ENCODE results near the gene SPATA6L.

The SPATA6L gene

DNA sequence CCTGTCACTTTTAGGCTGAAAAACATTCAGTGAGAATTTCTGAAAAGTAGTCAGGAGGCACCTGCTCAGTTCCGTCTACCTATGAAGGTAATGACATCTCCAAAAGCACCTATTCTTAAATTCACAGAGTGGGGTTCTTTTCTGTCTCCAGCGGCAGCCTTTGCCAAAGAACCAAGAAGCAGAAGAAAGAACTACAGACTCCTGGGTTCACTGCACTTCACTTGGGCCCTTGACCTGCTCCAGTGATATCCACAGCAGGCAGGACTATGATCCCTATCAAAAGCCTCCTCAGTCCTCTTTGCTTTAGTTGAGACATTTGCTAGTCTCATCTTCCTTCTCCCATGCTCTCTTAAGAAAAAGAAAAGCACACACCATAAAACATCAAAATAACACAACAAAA, 23.9 kb downstream of the SPATA6L start:
- Histone ChIP-seq H3K4me3 (ENCODE audit: low read length in 2 of 2) (no peak overlapping the region), H3K4me1 (ENCODE audit: control insufficient read depth in 2 of 2, insufficient read depth in 1 of 2, low read depth in 1 of 2, low read length in 2 of 2) (no peaks in the 10 kb centered on the region), H2AK5ac (ENCODE audit: low read depth, low read length) (no peak overlapping the region), H2BK120ac (ENCODE audit: low read depth, low read length) (no peak overlapping the region), H2BK12ac (ENCODE audit: low read length) (no peak overlapping the region), H3K4me2 (ENCODE audit: insufficient read depth, low read length, poor library complexity, severe bottlenecking) (no peak overlapping the region), H3K27me3 (ENCODE audit: control insufficient read depth in 3 of 3, insufficient read depth in 3 of 3, low read depth in 1 of 3, low read length in 3 of 3) (no peaks in the 10 kb centered on the region), H3K18ac (ENCODE audit: low read length) (no peak overlapping the region), H4K8ac (ENCODE audit: low read depth, low read length) (no peak overlapping the region), H4K91ac (ENCODE audit: low read depth, low read length, poor library complexity) (no peak overlapping the region), H2BK5ac (ENCODE audit: low read length) (no peak overlapping the region), H2BK15ac (ENCODE audit: low read length) (no peak overlapping the region), H3K36me3 (replicated peaks in 1 of 2; ENCODE audit: control insufficient read depth in 2 of 2, insufficient read depth in 2 of 2, low read length in 2 of 2) (no peaks in the 10 kb centered on the region), H3K23ac (ENCODE audit: low read depth, low read length, poor library complexity) (no peak overlapping the region), H3K27ac (replicated peaks; ENCODE audit: low read length) (no peak overlapping the region), H3K4ac (ENCODE audit: low read length) (no peak overlapping the region), H3K9me3 (replicated peaks in 1 of 2; ENCODE audit: control insufficient read depth in 2 of 2, insufficient read depth in 1 of 2, low read depth in 1 of 2, low read length in 2 of 2) (no peaks in the 10 kb centered on the region), H3K79me1 (ENCODE audit: low read depth, low read length) (no peaks in the 10 kb centered on the region), H3K14ac (ENCODE audit: low read length) (no peak overlapping the region), H3K9ac (ENCODE audit: low read depth, low read length, poor library complexity) (no peak overlapping the region), H2AFZ (ENCODE audit: low read length) (no peak overlapping the region)
- no CpG with 5 or more reads among the region's 2 CpGs for WGBS, 2 donors (ENCODE audit: extremely low coverage in 2 of 2, insufficient read length in 2 of 2, insufficient replicate concordance in 1 of 2)
- no peak for DNase-seq (ENCODE audit: low spot score)

- Histone ChIP-seq H3K4me3 (ENCODE audit: low read length in 2 of 2) (no peak overlapping the region), H3K4ac (ENCODE audit: low read length) (no peak overlapping the region), H3K9ac (ENCODE audit: low read depth, low read length, poor library complexity) (no peak overlapping the region), H2BK15ac (ENCODE audit: low read length) (no peak overlapping the region), H3K18ac (ENCODE audit: low read length) (no peak overlapping the region), H4K91ac (ENCODE audit: low read depth, low read length, poor library complexity) (no peak overlapping the region), H3K79me1 (ENCODE audit: low read depth, low read length) (no peaks in the 10 kb centered on the region), H4K8ac (ENCODE audit: low read depth, low read length) (no peak overlapping the region), H2BK120ac (ENCODE audit: low read depth, low read length) (no peak overlapping the region), H2BK5ac (ENCODE audit: low read length) (no peak overlapping the region), H3K4me1 (ENCODE audit: control insufficient read depth in 2 of 2, insufficient read depth in 1 of 2, low read depth in 1 of 2, low read length in 2 of 2) (no peaks in the 10 kb centered on the region), H2AFZ (ENCODE audit: low read length) (no peak overlapping the region), H2BK12ac (ENCODE audit: low read length) (no peak overlapping the region), H3K36me3 (replicated peaks in 1 of 2; ENCODE audit: control insufficient read depth in 2 of 2, insufficient read depth in 2 of 2, low read length in 2 of 2) (no peaks in the 10 kb centered on the region), H3K14ac (ENCODE audit: low read length) (no peak overlapping the region), H3K9me3 (replicated peaks in 1 of 2; ENCODE audit: control insufficient read depth in 2 of 2, insufficient read depth in 1 of 2, low read depth in 1 of 2, low read length in 2 of 2) (no peaks in the 10 kb centered on the region), H3K4me2 (ENCODE audit: insufficient read depth, low read length, poor library complexity, severe bottlenecking) (no peak overlapping the region), H2AK5ac (ENCODE audit: low read depth, low read length) (no peak overlapping the region), H3K27ac (replicated peaks; ENCODE audit: low read length) (no peak overlapping the region), H3K27me3 (ENCODE audit: control insufficient read depth in 3 of 3, insufficient read depth in 3 of 3, low read depth in 1 of 3, low read length in 3 of 3) (no peaks in the 10 kb centered on the region), H3K23ac (ENCODE audit: low read depth, low read length, poor library complexity) (no peak overlapping the region)
- no peak for DNase-seq (ENCODE audit: low spot score)
- WGBS, 2 donors (ENCODE audit: extremely low coverage in 2 of 2, insufficient read length in 2 of 2, insufficient replicate concordance in 1 of 2), result no CpG with 5 or more reads among the region's 2 CpGs
Measured at GRCh38 chr9:4640027-4640426, 26.3 kb downstream of the SPATA6L start.

GRCh38 chr9:4639420-4639819, 26.9 kb downstream of the SPATA6L start:
- no peak overlapping the region for H4K8ac ChIP-seq (ENCODE audit: low read depth, low read length)
- H2AK5ac ChIP-seq (ENCODE audit: low read depth, low read length), result no peak overlapping the region
- no peak overlapping the region for H2BK5ac ChIP-seq (ENCODE audit: low read length)
- H3K18ac ChIP-seq (ENCODE audit: low read length), result no peak overlapping the region
- H3K4ac ChIP-seq (ENCODE audit: low read length), result no peak overlapping the region
- H2AFZ ChIP-seq (ENCODE audit: low read length), result no peak overlapping the region
- H3K4me1 ChIP-seq (ENCODE audit: control insufficient read depth in 2 of 2, insufficient read depth in 1 of 2, low read depth in 1 of 2, low read length in 2 of 2), result no peaks in the 10 kb centered on the region
- H3K4me2 ChIP-seq (ENCODE audit: insufficient read depth, low read length, poor library complexity, severe bottlenecking), result no peak overlapping the region
- no peak overlapping the region for H3K9ac ChIP-seq (ENCODE audit: low read depth, low read length, poor library complexity)
- WGBS, 2 donors (ENCODE audit: extremely low coverage in 2 of 2, insufficient read length in 2 of 2, insufficient replicate concordance in 1 of 2), result no CpG with 5 or more reads among the region's 2 CpGs
- H2BK120ac ChIP-seq (ENCODE audit: low read depth, low read length), result no peak overlapping the region
- no peak overlapping the region for H4K91ac ChIP-seq (ENCODE audit: low read depth, low read length, poor library complexity)
- no peaks in the 10 kb centered on the region for H3K36me3 ChIP-seq (replicated peaks in 1 of 2; ENCODE audit: control insufficient read depth in 2 of 2, insufficient read depth in 2 of 2, low read length in 2 of 2)
- H3K14ac ChIP-seq (ENCODE audit: low read length), result no peak overlapping the region
- no peak overlapping the region for H3K23ac ChIP-seq (ENCODE audit: low read depth, low read length, poor library complexity)
- H2BK15ac ChIP-seq (ENCODE audit: low read length), result no peak overlapping the region
- DNase-seq (ENCODE audit: low spot score), result no peak
- no peaks in the 10 kb centered on the region for H3K9me3 ChIP-seq (replicated peaks in 1 of 2; ENCODE audit: control insufficient read depth in 2 of 2, insufficient read depth in 1 of 2, low read depth in 1 of 2, low read length in 2 of 2)
- H3K79me1 ChIP-seq (ENCODE audit: low read depth, low read length), result no peaks in the 10 kb centered on the region
- H3K4me3 ChIP-seq (ENCODE audit: low read length in 2 of 2), result no peak overlapping the region
- H3K27ac ChIP-seq (replicated peaks; ENCODE audit: low read length), result no peak overlapping the region
- H2BK12ac ChIP-seq (ENCODE audit: low read length), result no peak overlapping the region
- H3K27me3 ChIP-seq (ENCODE audit: control insufficient read depth in 3 of 3, insufficient read depth in 3 of 3, low read depth in 1 of 3, low read length in 3 of 3), result no peaks in the 10 kb centered on the region

DNA sequence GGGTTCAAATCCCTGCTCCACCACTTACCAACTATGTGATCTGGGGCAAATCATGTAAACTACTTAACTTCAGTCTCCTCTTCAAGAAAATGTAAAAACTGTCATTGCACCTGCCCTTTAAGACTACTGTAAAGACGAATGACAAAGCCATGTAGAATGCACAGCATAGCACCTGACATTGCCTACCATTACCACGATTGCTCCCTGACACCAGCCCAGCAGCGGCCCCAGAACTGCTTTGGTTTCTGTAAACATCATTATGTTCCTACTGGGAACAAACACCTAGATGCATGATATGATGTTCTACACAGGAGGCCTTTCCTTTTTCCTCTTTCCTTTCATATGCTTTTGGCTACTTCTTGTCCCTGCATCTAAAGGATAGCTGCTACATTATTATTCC, 27.3 kb downstream of the SPATA6L start:
- Histone ChIP-seq H3K4me2 (ENCODE audit: insufficient read depth, low read length, poor library complexity, severe bottlenecking) (no peak overlapping the region), H2BK5ac (ENCODE audit: low read length) (no peak overlapping the region), H2BK15ac (ENCODE audit: low read length) (no peak overlapping the region), H3K18ac (ENCODE audit: low read length) (no peak overlapping the region), H3K27me3 (ENCODE audit: control insufficient read depth in 3 of 3, insufficient read depth in 3 of 3, low read depth in 1 of 3, low read length in 3 of 3) (no peaks in the 10 kb centered on the region), H3K27ac (replicated peaks; ENCODE audit: low read length) (no peak overlapping the region), H2BK120ac (ENCODE audit: low read depth, low read length) (no peak overlapping the region), H4K8ac (ENCODE audit: low read depth, low read length) (no peak overlapping the region), H3K4me3 (ENCODE audit: low read length in 2 of 2) (no peak overlapping the region), H3K4me1 (ENCODE audit: control insufficient read depth in 2 of 2, insufficient read depth in 1 of 2, low read depth in 1 of 2, low read length in 2 of 2) (no peaks in the 10 kb centered on the region), H3K4ac (ENCODE audit: low read length) (no peak overlapping the region), H3K14ac (ENCODE audit: low read length) (no peak overlapping the region), H2AK5ac (ENCODE audit: low read depth, low read length) (no peak overlapping the region), H3K36me3 (replicated peaks in 1 of 2; ENCODE audit: control insufficient read depth in 2 of 2, insufficient read depth in 2 of 2, low read length in 2 of 2) (no peaks in the 10 kb centered on the region), H3K23ac (ENCODE audit: low read depth, low read length, poor library complexity) (no peak overlapping the region), H3K9me3 (replicated peaks in 1 of 2; ENCODE audit: control insufficient read depth in 2 of 2, insufficient read depth in 1 of 2, low read depth in 1 of 2, low read length in 2 of 2) (no peaks in the 10 kb centered on the region), H3K79me1 (ENCODE audit: low read depth, low read length) (no peaks in the 10 kb centered on the region), H4K91ac (ENCODE audit: low read depth, low read length, poor library complexity) (no peak overlapping the region), H2BK12ac (ENCODE audit: low read length) (no peak overlapping the region), H3K9ac (ENCODE audit: low read depth, low read length, poor library complexity) (no peak overlapping the region), H2AFZ (ENCODE audit: low read length) (no peak overlapping the region)
- DNase-seq (ENCODE audit: low spot score), result no peak
- whole genome bisulfite sequencing, 2 donors (ENCODE audit: extremely low coverage in 2 of 2, insufficient read length in 2 of 2, insufficient replicate concordance in 1 of 2), result no CpG with 5 or more reads among the region's 3 CpGs
